Sigmoid colon (tissue), 7 donors: ENCODE results near the gene ZNF304. TPM values are rescaled to one million over a fixed set of nuclear protein-coding genes. Genes with fewer than 3 reads are reported as not detected.
"Not testable (repeated sequence)": the region's sequence is repeated elsewhere in the genome, so short reads cannot be mapped to it uniquely, and the experiment has no call there.

ENCODE experiments used
- DNase-seq: peaks from one replicate; pipeline ENCODE4 v3.0.0-alpha.2; 2019
- H3K27ac ChIP-seq, 4 donors: fragments of 200-600 bp; sonication (generic); one replicate each; pipeline ENCODE4 v1.5.1; 2016 to 2019; ENCODE audit warnings: mild to moderate bottlenecking in 1 of 4
- H3K27me3 ChIP-seq, 3 donors: fragments of 200-600 bp; sonication (generic); one replicate each; pipeline ENCODE4 v1.5.1; 2019; ENCODE audit warnings: mild to moderate bottlenecking in 1 of 3
- H3K36me3 ChIP-seq, 4 donors: fragments of 200-600 bp; sonication (generic); one replicate each; pipeline ENCODE4 v1.5.1; 2016 to 2019
- H3K4me1 ChIP-seq, 4 donors: fragments of 200-600 bp; sonication (generic); one replicate each; pipeline ENCODE4 v1.5.1; 2017 to 2019
- H3K4me3 ChIP-seq, 4 donors: fragments of 200-600 bp; sonication (generic); one replicate each; pipeline ENCODE4 v1.5.1; 2017 to 2019; ENCODE audit warnings: mild to moderate bottlenecking in 2 of 4, moderate library complexity in 1 of 4
- H3K9me3 ChIP-seq, 4 donors: fragments of 200-600 bp in 3 of 4; sonication (generic) in 3 of 4; one replicate each; pipeline versions ENCODE4 v1.5.1 to v1.6.1; 2013 to 2019
- EP300 ChIP-seq, 4 donors: sonication (generic); formaldehyde crosslinking; IDR thresholded peaks; one replicate each; pipeline ENCODE4 v1.6.1; 2017; ENCODE audit warnings: antibody characterized with exemption in 4 of 4
- POLR2A ChIP-seq, 2 donors: fragments of 450-650 bp; IDR thresholded peaks; one replicate each; pipeline ENCODE4 v1.6.1; 2016; ENCODE audit warnings: antibody characterized with exemption in 2 of 2, mild to moderate bottlenecking in 2 of 2, moderate library complexity in 2 of 2
- POLR2AphosphoS5 ChIP-seq, 4 donors: sonication (generic); formaldehyde crosslinking; IDR thresholded peaks; one replicate each; pipeline ENCODE4 v1.6.1; 2017; ENCODE audit warnings: antibody characterized with exemption in 4 of 4
- WGBS, 2 donors: extraction: QIAGEN DNeasy Blood & Tissue Kit; methylation state at CpG; one replicate each; pipeline ENCODE4 v1.1.7; 2013; 5-methylcytosine and 5-hydroxymethylcytosine counted together
- intact Hi-C: fragments of 100-400 bp; cut with DNase I; formaldehyde crosslinking; loops from one replicate; pipeline ENCODE4 v1.15.1; 2023
- polyA plus RNA-seq, 3 donors: library from polyadenylated mRNA; stranded (reverse); fragments of 200-250 nt; gene quantifications; one replicate each; pipeline ENCODE4 v1.2.3, GENCODE V29; 2013
- total RNA-seq, 4 donors: library from RNA; depleted of rRNA; stranded (reverse); fragments of >200 nt; gene quantifications; one replicate each; pipeline ENCODE4 v1.1.0, GENCODE V29; 2016
- TF ChIP-seq, protein P1 (sequence below), 4 experiments: fragments of 450-650 bp in 3 of 4; fragments of 200-600 bp in 1 of 4; IDR thresholded peaks; one replicate each; pipeline ENCODE4 v1.5.1; 2016 to 2019; ENCODE audit warnings: antibody characterized with exemption in 4 of 4, mild to moderate bottlenecking in 3 of 4, moderate library complexity in 2 of 4
- donor health status: healthy with polysubstance abuse.
- donor health status: Bipolar disorder and iron deficiency.
- donor health status: healthy.

Gene ZNF304
- total and polyA plus RNA-seq, 7 donors = 0.92 to 9.6 (median 7.1) TPM

DNA sequence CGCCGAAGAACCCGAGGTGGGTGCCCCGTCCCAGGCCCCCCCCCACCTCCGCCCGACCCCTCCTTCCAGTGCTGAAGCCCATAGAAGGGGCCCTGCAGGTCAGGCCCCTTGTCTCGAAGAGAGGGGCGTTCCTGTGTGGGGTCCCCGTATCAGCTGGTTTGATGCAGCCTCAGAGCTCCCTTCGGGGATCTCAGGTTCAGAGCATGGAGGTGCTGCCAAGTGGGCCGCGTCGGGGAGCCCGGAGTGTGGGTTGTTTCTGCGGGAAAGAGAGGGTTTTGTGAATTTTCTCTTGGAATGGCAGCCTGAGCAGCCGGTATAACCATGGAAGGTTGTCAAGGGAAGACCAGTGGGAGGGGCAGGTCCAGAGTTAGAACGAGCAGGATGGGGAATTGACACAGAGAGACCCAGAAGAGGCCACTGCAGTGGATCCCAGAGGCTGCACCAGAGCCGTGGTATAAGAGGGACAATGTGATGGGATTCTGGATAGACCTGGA is 12.7 kb downstream of the ZNF304 start:
- no peak for DNase-seq
- H3K36me3 ChIP-seq = peaks cover 0 to 10% (median 4%) of the 10 kb centered on the region in 4 donors
- peak overlapping the region; percentile 86 to 91 (median 88) for H3K4me3 ChIP-seq
- TF ChIP-seq POLR2AphosphoS5 (IDR thresholded peaks at IDR 0.05) (no peak), EP300 (IDR thresholded peaks at IDR 0.05) (no peak), POLR2A (IDR thresholded peaks at IDR 0.05) (no peak)
- TF ChIP-seq, protein P1, sequence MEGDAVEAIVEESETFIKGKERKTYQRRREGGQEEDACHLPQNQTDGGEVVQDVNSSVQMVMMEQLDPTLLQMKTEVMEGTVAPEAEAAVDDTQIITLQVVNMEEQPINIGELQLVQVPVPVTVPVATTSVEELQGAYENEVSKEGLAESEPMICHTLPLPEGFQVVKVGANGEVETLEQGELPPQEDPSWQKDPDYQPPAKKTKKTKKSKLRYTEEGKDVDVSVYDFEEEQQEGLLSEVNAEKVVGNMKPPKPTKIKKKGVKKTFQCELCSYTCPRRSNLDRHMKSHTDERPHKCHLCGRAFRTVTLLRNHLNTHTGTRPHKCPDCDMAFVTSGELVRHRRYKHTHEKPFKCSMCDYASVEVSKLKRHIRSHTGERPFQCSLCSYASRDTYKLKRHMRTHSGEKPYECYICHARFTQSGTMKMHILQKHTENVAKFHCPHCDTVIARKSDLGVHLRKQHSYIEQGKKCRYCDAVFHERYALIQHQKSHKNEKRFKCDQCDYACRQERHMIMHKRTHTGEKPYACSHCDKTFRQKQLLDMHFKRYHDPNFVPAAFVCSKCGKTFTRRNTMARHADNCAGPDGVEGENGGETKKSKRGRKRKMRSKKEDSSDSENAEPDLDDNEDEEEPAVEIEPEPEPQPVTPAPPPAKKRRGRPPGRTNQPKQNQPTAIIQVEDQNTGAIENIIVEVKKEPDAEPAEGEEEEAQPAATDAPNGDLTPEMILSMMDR (IDR thresholded peaks at IDR 0.05) = no peak
- peaks cover 0 to 17% (median 12%) of the 10 kb centered on the region in 4 donors for H3K4me1 ChIP-seq
- WGBS, 2 donors = 2 to 3% methylated on average over 18 of the region's 18 CpGs
- H3K9me3 ChIP-seq = peaks cover 0 to 5% (median 3%) of the 10 kb centered on the region in 4 donors
- intact Hi-C loops = loop anchor here (1.0 to 5.0 kb wide), 3 partner anchors 26 to 123 kb away; partner anchors contain the start of genes ZNF543, ZNF548 and ZNF805
- H3K27me3 ChIP-seq = no peaks in the 10 kb centered on the region
- H3K27ac ChIP-seq = peak overlapping the region; percentile 94 to 98 (median 96)

DNA sequence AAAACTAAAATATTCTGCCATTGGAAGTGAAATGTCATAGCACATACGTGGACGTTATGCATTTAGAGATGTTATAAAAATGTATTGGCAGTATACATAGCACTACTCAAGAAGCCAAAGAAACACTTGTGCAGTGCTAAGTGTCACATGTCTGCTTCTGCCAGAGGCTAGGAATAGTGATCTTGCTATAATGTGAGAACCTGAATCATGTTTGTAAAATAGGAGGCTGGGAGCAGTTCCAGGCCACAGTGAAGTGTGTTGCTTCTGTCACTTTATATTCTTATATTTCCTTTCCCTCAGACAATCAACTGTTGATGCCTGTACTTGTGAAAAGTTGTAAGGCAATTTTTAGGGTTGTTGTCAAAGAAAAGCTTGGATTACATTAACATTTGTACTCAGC is 15.7 kb downstream of the ZNF304 start:
- Histone ChIP-seq H3K9me3 (no peaks in the 10 kb centered on the region), H3K36me3 (peaks cover 0 to 4% (median under 1%) of the 10 kb centered on the region in 4 donors)
- WGBS, 2 donors = 92 to 98% methylated on average over 2 of the region's 2 CpGs

DNA sequence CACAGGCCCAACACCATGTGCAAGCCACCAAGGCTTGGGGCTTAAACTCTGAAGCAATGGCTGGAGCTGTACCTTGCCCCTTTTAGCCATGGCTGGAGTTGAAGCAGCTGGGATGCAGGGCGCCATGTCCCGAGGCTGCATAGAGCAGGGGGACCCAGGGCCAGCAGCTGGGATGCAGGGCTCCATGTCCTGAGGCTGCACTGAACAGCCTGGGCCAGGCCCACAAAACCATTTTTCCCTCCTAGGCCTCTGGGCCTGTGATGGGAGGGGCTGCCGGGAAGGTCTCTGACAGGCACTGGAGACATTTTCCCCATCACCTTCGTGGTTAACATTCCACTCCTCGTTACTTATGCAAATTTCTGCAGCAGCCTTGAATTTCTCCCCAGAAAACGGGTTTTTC is 23.1 kb downstream of the ZNF304 start:
- Histone ChIP-seq H3K27ac (no peak overlapping the region), H3K4me3 (no peak overlapping the region), H3K4me1 (no peaks in the 10 kb centered on the region), H3K27me3 (no peaks in the 10 kb centered on the region), H3K9me3 (peaks cover 10 to 18% (median 14%) of the 10 kb centered on the region in 4 donors), H3K36me3 (peaks cover 6 to 69% (median 32%) of the 10 kb centered on the region in 4 donors)
- 96 to 97% methylated on average over 6 of the region's 6 CpGs for WGBS, 2 donors
- intact Hi-C loops = no loop called here
- TF ChIP-seq, protein P1 (IDR thresholded peaks at IDR 0.05) = no peak
- TF ChIP-seq POLR2AphosphoS5 (IDR thresholded peaks at IDR 0.05) (no peak), EP300 (IDR thresholded peaks at IDR 0.05) (no peak), POLR2A (IDR thresholded peaks at IDR 0.05) (no peak)
- no peak for DNase-seq

More for the DNA sequence above, 15.7 kb downstream of the ZNF304 start:
- no peak for TF ChIP-seq EP300 (IDR thresholded peaks at IDR 0.05)
- no peak for TF ChIP-seq POLR2A (IDR thresholded peaks at IDR 0.05)
- no peak for TF ChIP-seq POLR2AphosphoS5 (IDR thresholded peaks at IDR 0.05)
- TF ChIP-seq, protein P1 (IDR thresholded peaks at IDR 0.05) = no peak
- Histone ChIP-seq H3K27me3 (no peaks in the 10 kb centered on the region), H3K4me1 (peaks cover 0 to 17% (median 12%) of the 10 kb centered on the region in 4 donors), H3K27ac (no peak overlapping the region), H3K4me3 (no peak overlapping the region)
- intact Hi-C loops = no loop called here
- no peak for DNase-seq

DNA sequence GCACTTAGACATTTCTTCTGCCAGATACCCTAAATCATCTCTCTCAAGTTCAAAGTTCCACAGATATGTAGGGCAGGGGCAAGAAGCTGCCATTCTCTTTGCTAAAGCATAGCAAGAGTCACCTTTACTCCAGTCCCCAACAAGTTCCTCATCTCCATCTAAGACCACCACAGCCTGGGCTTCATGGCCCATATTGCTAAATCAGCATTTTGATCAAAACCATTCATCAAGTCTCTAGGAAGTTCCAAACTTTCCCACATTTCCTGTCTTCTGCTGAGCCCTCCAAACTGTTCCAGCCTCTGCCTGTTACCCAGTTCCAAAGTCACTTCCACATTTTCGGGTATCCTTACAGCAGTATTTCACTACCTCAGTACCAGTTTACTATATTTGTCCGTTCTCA is 23.6 kb downstream of the ZNF304 start:
- 95 to 96% methylated on average over 2 of the region's 2 CpGs for WGBS, 2 donors
- H3K27ac ChIP-seq, H3K27me3 ChIP-seq, intact Hi-C loops, H3K4me3 ChIP-seq, DNase-seq, H3K4me1 ChIP-seq: not testable (repeated sequence)
- peaks cover 10 to 18% (median 14%) of the 10 kb centered on the region in 4 donors for H3K9me3 ChIP-seq
- peaks cover 6 to 69% (median 32%) of the 10 kb centered on the region in 4 donors for H3K36me3 ChIP-seq

DNA sequence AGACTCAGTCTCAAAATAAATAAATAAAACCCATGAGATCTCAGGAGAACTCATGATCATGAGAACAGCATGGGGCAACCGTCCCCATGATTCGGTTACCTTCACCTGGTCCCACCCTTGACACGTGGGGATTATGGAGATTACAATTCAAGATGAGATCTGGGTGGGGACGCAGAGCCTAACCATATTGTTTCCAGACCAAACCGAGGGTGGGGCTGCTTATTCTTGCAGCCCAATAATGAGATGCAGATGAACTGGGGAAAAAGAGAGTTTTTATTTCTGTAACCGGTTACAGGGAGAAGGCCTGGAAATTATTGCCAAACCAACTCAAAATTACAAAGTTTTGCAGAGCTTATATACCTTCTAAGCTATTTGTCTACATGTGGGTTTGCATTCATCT is 25.1 kb downstream of the ZNF304 start:
- H3K4me3 ChIP-seq = no peak overlapping the region
- H3K27me3 ChIP-seq = no peaks in the 10 kb centered on the region
- no peak overlapping the region for H3K27ac ChIP-seq
- no peak for DNase-seq
- H3K4me1 ChIP-seq = peaks cover 0 to 5% (median 0%) of the 10 kb centered on the region in 4 donors
- 92 to 96% methylated on average over 6 of the region's 6 CpGs for WGBS, 2 donors
- peaks cover 10 to 23% (median 14%) of the 10 kb centered on the region in 4 donors for H3K9me3 ChIP-seq
- peaks cover 6 to 69% (median 32%) of the 10 kb centered on the region in 4 donors for H3K36me3 ChIP-seq
- TF ChIP-seq EP300 (IDR thresholded peaks at IDR 0.05) (no peak), POLR2AphosphoS5 (IDR thresholded peaks at IDR 0.05) (no peak), POLR2A (IDR thresholded peaks at IDR 0.05) (no peak)
- TF ChIP-seq, protein P1 (IDR thresholded peaks at IDR 0.05) = no peak
- intact Hi-C loops = no loop called here
